Activated CD8-positive, alpha-beta memory T cell treated with anti-CD3 and anti-CD28 coated beads, Interleukin-2, amount 50 U/mL, for 1 hour (primary cell): ENCODE data around the gene OARD1.
"Not testable (repeated sequence)": the region's sequence is repeated elsewhere in the genome, so short reads cannot be mapped to it uniquely, and the experiment has no call there.

Source experiments
- DNase-seq: peaks from one replicate; pipeline ENCODE4 v3.0.0-alpha.2; 2020; ENCODE audit errors: extremely low read depth

OARD1 gene

DNA sequence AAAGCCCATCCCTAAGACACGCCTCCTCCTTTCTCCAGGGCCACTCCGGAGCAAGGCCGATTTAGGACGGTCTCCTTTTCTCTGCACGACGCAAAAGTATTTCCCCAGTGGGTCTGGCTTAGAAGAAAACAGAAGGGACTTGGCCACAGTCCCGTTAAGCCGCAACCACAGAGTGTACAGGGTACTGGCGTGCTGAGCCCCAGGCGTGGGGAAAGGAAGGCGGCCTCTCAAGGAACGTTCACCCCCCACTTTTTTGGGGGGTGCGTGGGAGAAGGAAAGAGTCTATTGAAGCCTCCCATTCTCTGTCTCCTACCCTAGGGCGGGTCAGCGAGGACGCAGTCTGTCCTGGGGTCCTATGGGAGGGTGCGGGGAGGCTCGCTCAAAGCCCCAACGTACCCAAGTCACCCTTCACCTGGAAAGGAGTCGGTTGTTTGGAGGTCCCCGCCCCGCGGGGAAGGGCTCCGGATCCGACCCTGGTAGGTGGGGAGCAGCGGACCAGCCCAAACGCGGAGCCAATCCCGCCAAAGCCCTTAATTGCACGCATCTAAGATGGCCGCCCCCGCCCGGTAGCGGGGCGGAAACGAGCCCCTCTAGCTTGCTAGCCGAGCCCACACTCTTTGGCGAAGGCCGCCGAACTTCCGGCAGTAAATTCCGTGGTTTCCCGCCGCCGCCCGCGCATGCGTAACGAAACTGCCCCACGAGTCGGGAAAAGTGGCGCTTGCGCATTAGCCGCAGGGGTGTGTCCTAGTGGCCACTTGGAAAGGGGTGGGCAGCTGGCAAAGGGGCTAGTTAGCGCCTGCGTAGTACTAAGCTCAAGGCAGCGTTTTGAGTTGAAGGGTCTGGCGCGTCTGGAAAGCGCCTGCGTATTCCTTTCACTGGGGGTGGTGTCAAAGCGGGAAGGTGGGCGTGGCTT lies at the start of gene OARD1:
Gene OARD1, minus strand, starts transcription at position 434 of the 913 bp plus-strand sequence. CDS start 722 bp downstream, outside the sequence.
- peak; percentile 100 for DNase-seq

- no peak for DNase-seq
Observed at GRCh38 chr6:41120058-41120457, 47.9 kb upstream of the OARD1 start.

- DNase-seq, result no peak
Observed at GRCh38 chr6:41119508-41119907, 47.4 kb upstream of the OARD1 start.

GRCh38 chr6:41115027-41115426 lies 42.9 kb upstream of the OARD1 start:
- DNase-seq, result not testable (repeated sequence)

DNA sequence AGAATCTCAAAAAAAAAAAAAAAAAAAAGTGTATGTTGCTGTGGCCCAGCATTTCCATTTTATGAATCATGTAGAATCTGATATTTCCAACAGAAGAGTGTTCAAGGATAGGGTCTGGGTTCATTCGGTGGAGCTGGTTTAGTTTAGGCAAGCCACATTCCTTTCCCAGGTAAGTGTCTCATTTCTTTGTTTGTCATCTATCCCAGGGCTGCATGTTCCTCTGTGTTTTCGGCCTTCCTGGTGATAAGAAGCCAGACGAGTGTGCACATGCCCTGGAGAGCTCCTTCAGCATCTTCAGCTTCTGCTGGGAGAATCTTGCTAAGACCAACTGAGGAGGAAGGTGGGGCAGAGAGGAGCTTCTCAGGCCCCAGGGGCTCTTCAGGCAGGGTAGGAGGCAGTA lies 38.9 kb upstream of the OARD1 start:
- no peak for DNase-seq

DNA sequence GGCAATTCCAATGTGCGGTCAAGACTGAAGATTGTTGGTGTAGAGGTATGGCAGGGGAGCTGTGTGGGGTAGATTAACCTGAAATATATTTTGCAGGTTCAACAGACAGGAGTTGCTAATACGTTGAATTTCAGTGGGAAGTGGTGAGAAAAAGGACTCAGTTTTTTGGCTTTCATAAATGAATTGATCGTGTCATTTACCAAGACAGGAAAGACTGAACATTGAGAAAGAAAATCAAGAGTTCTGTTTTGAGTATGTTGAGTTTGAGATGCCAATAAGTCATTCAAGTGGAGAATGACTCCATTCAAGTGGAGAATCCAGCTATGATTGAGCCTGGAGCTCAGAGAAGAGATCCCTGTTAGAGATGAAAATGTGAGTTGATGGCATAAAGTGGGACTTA lies 31.7 kb upstream of the OARD1 start:
- no peak for DNase-seq

- DNase-seq, result no peak
Observed at GRCh38 chr6:41100871-41101287, 28.7 kb upstream of the OARD1 start.

- no peak for DNase-seq
Observed at GRCh38 chr6:41098366-41098765, 26.2 kb upstream of the OARD1 start.

DNA sequence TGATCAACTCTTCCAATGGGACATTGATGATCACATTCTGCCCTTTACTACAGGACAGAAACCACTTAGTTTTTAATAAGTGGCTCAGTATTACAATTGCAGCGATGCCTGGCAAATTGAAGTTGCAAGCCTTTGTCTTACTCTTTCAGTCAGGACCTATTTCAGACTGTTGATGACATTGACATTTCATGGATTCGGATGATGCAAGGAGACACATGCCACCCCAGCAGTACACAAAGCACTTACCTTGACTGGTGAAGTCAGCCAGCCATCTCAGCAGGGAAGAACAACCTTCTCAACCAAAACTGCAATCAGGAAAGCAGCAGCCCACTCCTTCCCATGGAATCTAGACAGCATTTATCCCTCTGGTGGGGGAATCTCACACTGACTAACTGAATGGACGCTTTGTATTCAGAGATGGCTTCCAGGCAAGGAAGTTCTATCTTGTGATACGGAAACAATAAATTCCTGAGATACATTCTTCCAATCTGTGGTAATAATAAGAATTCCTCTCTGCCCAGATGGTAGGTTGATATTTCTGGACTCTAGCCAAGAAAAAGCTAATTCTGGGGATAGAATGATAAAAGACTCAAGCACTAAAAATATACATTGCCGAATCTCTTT lies 25.4 kb upstream of the OARD1 start:
- no peak for DNase-seq

DNA sequence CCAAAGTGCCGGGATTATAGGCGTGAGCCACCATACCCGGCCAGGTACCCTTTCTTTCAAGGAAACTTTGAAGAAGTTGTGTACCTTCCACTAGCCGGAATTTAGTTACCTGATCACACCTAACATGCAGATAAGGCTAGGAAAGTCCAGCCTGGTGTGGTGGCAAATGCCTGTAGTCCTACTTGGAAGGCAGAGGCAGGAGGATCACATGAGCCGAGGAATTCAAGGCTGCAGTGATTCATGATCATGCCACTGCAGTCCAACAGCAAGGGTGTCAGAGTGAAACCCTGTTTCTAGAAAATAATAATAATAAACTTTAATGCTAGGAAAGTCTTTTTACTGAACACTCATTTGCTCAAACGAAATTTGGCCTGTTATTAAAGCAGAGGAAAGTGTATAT lies 21.6 kb upstream of the OARD1 start:
- no peak for DNase-seq

- DNase-seq, result no peak
Observed at GRCh38 chr6:41092421-41093140, 20.4 kb upstream of the OARD1 start.

GRCh38 chr6:41090841-41091761 lies 18.9 kb upstream of the OARD1 start:
- DNase-seq, result no peak

- DNase-seq, result no peak
Observed at GRCh38 chr6:41088451-41088850, 16.3 kb upstream of the OARD1 start.

DNA sequence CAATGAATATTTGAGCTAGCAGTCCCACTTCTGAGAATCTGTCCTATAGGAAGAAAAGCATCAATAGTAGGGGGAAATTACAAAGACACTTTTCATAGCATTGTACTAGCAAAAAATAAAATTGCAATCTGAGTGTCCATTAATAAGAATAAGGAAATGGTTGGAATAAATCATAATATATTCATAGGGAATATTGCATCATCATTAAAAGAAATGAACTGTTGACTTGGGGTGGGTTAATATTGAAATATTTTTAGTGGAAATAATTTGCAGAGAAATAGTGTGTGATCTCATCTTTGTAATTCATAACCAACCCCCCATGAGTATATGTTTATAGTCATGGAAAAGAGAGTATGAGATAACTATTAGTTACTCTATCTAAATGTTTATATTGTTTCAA lies 13.0 kb upstream of the OARD1 start:
- DNase-seq, result no peak

- DNase-seq, result no peak
Observed at GRCh38 chr6:41083072-41083471, 10.9 kb upstream of the OARD1 start.

- DNase-seq, result no peak
Observed at GRCh38 chr6:41080621-41081020, 8.5 kb upstream of the OARD1 start.

DNA sequence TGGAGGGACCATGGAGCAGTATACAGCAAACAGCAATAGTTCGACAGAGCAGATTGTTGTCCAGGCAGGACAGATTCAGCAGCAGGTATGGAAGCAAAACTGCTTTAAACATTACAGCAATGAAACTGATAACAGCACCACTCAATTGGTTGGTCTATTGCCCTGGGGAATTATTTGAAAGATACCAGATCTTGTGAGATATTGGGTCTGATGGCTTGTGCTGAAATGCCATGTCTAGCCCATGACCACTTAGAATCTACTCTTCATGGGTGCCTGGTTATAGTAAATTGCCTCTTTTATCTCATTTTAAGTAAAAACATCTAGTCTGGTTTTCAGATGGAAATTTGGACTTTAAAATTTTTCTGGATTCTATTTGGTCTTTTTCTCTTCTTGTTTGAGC lies 6.9 kb upstream of the OARD1 start:
- DNase-seq, result no peak

DNA sequence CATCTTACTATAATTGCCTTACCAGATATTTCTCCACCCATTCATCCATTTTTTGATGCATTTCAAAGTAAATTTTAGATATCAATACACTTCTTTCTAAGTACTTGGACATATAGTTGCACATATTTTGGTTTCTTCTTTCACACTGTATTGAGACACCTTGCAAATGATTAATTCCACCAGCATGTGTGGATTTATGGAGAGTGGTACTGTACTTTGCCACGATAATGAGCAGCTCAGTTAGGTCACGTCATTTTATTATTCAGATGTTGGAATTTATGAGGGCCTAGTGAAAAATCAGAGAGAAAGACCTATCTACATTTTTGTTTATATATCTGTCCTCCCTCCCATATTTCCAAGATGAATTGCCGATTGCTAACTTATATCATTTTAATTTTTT lies 5.9 kb upstream of the OARD1 start:
- DNase-seq, result no peak

GRCh38 chr6:41077536-41077935 lies 5.4 kb upstream of the OARD1 start:
- no peak for DNase-seq

DNA sequence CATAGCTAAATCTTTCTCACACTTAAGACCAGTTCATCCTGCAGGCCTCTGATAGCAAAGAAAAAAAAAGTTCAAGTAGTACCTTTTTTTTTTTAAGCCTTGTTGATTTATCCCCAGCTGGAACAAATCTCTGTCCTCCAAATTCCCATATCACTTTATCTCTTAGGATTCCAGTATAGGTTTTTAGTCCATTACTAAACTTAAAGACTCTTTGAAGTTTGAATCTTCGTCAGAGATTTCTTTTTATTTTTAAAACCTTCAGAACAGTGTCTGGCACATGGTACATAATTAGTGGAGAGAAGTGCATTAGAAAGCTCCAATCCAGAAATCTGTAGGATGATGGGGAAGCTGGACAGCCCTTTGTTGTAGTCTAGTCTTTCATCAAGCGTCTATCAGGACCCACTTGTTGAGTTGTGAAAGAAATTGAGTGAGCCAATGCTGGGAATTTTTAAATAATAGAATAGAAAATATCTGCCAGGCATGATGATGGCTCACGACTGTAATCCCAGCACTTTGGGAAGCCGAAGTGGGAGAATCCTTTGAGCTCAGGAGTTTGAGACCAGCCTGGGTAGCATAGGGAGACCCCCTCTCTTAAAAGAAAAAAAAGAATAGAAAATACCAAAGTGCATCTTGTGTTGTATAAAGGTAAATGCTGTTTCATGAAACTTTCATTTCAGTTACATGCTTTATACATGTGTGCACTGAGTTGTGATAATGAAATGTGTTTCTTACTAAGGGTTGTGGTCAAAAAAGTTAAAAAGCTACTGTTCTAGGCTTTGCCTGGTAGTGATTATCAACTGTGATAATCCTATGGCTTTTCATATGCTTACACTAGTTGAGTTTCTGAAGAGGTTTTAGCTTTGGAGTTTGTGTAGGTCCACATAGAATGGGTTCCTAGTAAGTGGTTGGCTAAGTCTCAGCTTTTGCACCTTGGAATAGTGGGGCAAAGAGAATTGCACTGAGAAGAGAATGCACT lies 3.8 kb upstream of the OARD1 start:
- DNase-seq, result no peak
